Suppressor macrophage (primary cell): ENCODE data around the gene COL5A1.

Experiments
- DNase-seq, 4 experiments: peaks; one replicate each; pipeline ENCODE4 v3.0.0-alpha.2; 2020 to 2022

Gene COL5A1

DNA sequence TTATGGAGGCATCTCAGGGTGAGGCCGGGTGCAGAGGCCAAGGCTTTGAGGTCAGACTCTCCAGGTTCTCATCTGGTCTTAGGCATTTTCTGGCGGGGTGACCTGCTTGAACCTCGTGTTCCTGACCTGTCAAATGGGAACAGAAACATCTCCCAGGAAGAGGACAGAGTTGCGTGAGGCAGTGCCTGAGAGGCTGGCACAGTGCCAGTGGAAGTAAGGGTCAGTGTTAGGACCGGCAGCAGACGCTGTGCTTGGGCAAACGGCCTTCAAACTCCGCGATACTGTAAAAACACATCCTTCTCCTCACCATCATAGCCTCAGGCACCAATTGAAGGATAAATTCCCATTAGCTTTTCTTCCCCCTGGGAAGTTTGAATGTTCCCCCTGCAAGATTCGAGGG, 183.4 kb downstream of the COL5A1 start:
- no peak for DNase-seq

DNA sequence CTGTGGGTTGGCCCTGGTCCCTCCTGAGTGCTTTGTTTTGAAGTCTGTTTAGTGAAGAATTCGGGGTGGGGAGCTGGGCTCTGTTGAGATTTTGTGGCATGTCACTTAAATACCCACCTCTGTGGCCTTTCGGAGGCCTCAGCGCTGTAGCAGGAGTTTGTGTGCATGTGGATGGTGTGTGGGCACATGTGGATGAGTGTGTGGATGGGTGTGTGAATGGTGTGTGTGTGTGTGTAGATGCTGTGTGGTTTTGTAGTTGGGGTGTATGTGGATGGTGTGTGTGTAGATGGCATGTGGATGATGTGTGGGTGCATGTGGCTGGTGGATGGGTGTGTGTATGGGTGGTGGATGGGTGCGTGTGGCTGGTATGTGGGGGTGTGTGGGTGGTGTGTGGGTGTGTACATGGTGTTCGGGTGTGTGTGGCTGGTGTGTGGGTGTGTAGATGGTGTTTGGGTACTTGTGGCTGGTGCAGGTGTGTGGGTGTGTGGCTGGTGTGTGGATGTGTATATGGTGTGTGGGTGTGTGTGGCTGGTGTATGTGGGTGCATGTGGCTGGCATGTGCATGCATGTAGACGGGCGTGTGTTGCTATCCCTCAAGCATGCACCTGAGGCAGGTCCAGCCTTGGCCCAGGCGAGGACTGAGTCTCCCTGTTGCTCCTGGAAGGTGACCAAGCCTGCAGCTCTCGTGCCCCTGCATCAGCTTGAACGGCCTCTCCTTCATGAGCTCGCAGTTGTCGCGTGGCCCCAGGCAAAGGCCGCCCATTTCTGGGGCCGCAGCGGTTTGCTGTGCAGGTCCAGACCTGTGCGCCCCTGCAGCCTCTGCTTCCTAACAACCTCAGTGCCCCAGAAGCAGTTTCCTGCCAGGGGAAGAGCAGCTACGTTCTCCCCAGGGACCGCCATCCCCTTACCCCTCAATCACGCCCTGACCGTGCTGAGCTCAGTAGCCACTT, 185.0 kb downstream of the COL5A1 start:
- no peak for DNase-seq

DNA sequence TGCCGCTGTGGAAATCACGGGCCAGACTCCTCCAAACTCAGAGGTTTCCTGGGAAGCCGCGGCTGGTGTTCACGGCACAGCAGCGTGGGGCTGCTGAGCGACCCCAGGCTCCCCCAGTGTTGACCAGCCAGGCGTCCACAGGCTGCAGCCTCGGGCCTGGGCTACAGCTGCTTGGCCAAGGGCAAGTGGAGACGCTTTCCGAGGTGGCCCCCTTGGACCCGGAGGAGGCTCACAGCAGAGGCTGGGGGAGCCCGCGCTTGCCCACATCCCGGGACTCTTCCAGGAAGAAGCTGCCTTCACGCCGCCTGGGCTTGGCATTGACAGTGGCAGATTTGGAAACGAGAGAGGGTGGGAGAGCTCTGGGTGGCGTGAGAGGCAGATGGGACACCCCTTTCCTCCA, 186.0 kb downstream of the COL5A1 start:
- DNase-seq = no peak

DNA sequence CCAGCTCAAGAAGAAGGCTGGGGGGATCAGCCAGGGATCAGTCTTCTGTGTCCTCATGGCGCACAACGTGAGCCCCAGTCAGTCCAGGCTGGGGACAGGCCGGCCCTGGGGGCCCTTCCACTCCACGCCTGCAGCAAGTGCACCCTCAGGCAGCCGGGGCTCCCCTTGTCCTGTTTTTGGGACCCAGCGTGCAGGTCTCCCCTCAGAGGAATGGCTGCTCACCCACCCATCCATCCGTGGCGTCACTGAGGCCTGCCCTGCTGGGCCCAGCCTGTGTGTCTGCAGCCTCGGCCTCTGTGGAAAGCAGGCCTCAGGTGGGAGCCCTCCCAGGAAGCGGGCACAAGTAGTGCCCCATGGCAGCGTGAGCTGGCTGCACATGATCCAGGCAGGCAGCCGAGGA, 186.4 kb downstream of the COL5A1 start:
- DNase-seq = no peak

DNA sequence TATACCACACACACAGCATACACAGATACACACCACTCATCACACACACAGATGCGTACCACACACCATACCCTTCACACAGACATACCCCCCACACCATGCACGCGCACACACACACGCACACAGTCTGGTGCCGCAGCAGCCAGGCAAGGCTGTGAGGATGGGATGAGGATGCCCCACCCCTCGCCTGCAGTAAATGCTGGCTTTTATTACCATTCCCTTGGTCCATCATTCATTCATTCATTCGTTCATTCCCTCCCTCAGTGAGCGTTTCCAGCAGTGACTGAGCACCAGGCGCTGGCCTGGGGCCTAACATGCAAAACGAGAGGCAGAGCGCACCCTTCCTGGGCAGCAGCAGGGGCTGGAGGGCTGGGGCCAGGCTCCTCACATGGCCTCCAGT, 187.3 kb downstream of the COL5A1 start:
- DNase-seq = no peak

DNA sequence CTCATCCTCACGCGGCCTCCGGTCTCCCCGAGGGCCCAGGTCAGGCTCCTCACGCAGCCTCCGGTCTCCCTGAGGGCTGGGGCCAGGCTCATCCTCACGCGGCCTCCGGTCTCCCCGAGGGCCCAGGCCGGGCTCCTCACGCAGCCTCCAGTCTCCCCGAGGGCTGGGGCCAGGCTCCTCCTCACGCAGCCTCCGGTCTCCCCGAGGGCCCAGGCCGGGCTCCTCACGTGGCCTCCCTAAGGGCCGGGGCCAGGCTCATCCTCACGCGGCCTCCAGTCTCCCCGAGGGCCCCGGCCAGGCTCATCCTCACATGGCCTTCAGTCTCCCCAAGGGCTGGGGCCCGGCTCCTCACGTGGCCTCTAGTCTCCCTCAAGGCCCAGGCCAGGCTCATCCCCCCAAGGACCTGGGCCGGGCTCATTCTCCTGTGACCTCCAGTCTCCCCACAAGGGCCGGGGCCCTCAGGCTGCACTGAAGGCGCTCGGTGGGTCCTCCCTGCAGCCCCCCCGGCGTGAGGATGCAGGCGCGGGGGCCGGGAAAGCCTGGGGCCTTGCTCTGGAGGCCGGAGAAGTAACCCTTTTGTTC, 187.8 kb downstream of the COL5A1 start:
- DNase-seq = no peak

DNA sequence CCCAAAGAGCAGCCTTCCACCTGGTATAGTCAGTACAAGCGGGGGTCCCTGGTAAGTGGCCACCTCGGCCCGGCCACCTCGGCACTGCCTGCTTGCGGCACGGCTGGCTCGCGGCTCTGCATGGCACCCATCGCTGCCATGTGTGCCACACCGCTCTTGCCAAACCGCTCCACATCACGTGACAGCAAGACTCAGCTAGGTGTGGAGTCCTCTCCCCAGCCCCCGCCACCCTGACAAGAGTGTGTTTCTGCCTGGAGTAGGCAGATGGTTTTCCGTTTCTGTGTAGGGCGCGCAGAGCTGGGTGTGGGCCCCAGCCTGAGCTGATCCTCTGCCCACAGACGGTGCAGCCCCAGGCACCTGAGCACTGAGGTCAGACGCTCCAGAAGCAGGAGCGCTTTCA, 188.5 kb downstream of the COL5A1 start:
- DNase-seq = no peak

DNA sequence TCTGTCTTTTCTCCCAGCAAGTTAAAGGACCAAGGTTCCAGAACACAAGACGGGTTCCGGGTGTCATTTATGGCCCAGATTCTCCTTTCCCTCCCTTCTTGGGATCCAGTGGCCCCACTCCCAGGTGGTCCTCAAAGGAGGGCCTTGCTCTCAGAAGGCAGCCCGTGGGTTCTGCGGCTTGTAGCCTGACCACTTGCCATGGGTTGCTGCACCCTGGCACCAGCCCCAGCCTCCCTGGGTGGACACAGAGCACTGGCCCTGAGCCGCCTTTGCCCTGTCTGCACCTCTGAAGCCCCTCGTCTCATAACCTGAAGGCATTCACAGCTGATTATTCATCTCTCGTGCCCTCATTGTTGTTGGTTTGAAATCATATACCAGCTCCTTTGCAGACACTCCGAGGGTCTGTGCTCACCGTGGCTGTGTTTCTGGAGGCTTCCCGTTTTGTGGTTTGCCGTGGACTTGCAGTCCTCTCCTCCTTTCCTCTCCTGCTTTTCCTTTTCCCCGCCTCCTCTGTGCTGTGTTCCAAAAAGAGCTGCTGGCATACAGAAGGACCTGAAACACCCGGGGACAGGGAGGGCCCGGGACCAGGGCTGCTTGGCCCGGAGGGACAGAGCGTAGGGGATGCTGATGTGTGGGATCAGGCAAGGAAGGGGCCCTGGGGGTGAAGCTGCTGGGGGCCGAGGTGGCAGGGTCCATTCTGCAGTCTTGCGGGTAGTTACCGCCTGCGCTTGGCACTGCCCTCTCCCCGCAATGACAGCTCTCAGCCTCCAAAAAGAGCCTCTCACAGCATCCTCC, 189.5 kb downstream of the COL5A1 start:
- DNase-seq = no peak

DNA sequence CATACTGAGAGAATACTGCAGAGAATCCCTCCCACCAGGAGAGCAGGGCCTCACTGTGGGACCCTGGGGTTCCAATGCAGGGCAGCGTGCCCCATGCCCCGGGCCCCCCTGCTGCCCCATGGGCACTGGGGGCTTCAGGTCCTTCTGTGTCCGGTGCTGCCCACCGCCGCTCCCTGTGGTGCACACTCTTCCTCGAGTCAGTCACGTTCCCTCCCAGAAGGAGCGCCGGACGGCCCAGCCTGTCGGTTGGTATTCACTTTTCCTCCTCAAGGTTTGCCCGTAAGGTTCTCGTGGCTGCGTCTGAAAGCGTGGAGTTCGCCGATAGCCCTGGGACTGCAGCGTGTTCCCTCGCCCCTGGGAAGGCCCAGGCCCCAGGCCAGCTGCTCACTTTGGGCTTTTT, 190.9 kb downstream of the COL5A1 start:
- DNase-seq = no peak

DNA sequence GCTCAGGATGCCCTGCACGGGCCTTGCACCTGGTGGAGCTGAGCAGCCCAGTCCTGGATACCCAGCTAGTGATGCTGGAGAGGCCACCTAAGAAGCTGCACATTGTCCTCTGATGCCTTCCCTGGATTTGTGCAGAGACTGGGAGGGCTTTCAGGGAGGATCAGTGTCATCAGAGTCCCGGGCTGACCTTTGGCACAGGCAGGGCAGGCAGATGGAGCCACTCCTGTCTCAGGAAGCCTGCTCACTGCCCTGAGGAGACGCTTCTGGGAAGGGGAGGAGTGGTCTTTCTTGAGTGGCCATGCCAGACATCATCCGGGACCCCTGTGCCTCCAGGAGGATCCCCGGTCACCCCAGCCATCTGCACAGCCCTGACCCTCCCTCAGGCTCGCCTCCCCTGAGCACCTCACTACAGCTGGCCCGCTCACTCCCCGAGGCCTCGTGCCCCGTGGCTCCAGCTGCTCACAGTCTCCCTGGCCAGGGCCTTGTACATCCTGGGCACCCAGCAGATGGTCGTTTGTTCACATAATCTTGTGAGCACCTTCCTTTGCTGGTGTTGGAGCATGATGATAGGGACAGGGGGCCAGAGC, 191.8 kb downstream of the COL5A1 start:
- DNase-seq = no peak

DNA sequence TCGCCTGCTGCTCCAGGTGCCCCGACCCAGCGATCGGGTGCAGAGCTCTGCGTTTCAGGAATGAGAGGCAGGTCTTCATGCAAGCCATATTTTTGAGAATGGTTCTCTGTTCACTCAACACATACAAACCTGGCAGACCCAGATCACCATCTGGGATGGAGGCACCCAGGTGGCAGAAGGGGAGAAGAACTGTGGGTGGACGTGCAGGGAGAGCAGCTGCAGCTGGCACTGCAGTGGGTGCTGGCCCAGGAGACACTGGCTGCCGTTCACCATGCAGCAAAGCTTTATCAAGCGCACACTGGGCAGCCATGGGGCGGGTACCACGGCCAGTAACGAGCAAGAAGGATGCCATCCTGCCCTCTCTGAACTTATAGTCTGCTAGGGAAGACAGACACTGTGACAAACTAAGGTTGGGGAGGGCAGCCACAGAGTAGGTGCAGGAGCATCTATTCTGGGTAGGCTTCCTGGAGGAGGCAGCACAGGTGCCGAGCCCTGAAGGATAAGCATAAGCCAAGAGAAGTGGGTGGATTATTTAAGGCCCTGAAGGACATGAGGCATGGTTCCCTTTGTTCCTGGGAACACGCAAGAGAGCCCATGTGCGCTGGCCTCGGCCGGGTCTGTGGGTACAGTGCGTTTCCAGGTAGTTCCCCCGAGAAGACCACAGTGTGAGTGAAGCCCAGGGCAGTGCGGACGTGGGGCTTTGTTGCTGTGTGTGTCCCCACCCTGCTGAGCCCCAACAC, 192.8 kb downstream of the COL5A1 start:
- DNase-seq = no peak

DNA sequence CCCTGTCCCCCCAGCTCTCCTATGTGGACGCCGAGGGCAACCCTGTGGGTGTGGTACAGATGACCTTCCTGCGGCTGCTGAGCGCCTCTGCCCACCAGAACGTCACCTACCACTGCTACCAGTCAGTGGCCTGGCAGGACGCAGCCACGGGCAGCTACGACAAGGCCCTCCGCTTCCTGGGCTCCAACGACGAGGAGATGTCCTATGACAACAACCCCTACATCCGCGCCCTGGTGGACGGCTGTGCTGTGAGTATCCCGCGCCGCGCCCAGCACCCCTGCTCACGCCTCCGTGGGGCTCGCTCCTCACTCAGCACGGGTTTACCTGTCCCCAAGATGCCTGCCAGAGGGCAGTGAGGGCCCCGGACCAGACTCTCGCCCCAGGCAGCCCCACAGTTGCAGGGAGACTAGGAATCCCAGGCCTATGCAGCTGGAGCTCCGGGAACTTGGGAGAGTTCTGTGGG, 193.4 kb downstream of the COL5A1 start:
- DNase-seq = no peak

DNA sequence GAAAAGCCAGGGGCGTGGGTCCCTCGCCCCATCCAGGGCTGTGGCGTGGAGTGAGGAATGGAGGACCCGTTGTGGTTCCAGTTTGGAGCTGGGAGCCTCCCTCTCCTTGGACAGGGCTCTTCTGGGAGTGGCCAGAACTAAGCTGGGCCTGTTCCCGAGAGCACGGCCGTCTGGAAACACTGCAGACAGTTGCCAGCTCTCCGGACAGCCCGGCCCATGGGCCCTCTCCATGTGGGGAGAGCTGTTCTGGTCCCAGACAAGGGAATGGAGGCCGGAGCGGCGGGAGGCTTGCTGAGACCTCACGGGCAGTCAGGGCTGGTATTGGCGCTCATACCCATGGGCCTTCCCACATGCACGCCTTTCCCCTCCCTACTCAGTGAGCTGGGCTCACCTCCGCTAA, 193.8 kb downstream of the COL5A1 start:
- no peak for DNase-seq

DNA sequence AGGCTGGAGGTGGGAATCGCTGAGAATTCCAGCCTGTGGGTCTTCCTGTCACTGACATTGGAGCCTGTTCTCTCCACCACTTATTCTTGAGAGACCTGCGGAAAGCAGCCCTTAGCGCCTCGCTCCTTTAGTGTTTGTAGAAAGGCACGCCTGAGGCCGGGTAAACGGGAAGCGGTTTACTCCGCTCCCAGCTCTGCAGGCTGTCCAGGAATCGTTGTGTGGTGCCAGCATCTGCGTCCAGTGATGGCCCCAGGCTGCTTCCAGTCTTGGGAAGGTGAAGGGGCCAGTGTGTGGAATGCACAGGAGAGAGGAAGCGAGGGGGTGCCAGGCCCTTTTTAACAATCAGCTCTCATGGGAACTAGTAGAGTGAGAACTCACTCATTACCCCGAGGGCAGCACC, 194.4 kb downstream of the COL5A1 start:
- no peak for DNase-seq

DNA sequence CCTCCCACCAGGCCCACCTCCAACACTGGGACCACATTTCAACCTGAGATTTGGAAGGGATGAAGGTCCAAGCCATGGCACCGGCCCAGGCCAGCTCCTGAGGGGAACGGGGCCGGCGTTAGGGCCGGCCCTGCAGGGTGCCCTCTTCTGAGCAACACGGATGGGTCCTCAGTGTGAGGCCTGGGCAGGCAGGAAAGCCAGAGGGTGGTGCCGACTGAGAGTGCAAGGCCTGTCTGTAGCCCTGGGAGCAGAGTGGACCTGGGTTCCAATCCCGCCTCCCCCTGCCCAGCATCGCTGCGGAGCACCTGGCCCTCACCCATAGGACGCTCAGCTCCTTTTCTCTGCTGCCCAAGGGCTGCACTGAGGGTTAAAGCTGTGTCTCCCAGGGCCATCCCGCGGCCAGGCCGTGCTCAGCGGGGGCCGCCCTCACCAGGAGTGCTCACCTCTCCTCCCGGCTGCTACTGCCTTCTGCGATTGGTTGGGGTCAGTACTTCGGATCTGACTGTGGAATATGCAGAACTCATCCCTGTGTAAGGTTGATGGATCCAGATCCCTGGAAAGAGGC, 194.9 kb downstream of the COL5A1 start:
- DNase-seq = no peak

DNA sequence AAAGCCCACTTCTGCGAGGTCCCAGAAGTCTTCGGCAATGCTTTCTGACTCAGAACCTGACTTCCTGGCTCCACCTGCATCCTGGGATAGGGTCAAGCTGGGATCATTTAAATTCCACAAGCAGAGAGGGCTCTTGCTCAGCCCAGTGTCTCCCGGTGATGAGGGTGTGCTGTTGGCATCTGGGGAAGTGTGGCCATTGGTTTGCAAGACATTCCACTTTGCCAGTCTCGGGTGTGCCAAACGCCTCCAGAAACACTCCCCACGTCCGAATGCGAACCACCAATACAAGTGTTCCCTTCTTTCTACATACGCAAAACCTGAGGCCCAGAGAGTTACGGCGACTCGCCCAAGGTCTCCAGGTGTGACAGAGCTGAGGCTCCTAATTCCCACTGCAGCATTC, 195.9 kb downstream of the COL5A1 start:
- DNase-seq = no peak

DNA sequence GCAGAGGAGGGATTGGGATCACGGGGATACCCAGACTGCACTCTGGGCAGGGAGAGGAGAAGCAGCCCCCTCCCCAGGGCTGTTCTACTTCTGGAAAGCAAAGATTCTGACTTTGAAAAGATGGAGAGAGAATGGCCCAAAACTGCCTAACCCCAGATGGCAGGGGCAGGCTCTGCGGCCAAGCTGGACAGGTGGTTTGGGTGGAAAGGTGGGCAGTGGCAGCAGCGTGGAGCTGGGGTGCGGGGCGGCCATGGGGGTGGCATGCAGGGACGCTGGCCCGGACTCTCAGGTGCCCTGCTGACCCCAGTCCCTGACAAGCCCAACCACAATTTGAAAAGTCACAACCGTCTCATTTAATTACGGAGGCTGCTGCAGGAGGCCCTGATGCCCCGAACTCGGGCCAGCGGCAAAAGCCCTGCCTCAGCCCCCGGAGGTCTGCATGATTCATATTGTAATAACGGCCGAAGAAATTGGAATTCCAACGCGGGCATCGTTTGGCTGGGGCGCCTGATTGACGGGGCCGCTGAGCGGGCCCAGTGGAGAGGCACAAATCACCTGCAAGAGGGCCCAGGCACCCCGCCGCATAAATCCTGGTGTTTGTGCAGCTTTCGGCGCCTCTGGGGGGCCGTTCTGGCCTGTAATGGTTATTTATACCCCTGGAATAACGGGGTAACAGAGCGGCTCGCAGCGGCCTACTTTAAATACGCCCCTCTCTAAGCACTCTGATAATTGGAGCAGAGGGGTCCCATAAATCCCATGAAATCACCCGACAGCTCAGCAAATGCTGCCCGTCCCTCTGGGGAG, 197.2 kb downstream of the COL5A1 start:
- DNase-seq = no peak

DNA sequence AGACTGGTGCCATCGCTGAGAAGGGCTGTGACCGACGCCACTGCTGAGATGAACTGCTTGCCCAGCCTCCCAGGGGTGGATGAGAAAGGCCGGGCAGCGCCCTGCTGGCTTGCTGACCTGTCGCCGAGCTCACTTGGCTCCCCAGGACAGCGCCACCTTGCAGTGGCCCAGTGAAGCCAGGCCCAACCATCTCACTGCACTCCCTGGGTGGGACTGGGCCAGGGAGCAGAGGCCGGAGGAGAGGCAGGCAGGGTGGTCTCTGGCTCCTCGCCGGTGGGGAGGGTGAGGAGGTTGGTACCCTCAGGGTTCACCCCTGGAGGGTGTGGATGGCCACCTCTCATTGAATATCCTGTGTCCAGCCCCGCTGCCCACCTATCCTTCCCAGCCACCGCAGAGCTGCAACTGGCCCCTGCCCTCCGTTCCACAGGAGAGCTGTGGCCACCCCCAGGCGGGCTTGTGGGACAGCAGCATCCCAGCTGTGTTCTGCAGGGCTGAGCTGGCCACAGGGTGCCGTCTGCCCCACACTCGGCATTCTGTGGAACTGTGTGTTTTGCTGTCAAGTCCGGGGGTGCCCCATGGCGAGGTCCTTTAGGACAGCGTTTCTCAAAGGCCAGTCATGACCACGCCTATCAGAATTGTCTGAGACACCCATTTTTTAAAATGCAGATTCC, 198.0 kb downstream of the COL5A1 start:
- DNase-seq = peak in 1 of 4 experiments; percentile 10

DNA sequence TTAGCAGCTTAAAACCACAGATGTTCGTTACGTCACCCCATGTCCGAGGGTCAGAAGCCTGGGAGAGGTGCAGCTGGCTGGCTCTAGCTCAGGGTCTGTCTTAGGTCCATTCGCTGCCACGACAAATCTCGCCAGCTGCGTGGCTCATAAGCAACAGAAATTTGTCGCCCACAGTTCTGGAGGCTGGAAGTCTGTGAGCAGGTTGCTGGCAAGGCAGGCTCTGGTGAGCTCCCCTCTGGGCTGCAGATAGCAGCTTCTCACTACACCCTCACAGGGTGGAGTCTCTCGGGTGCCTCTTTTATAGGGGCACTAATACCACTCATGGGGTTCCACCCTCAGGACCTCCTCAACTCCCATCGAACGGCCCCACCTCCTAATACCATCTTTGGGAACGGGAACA, 198.9 kb downstream of the COL5A1 start:
- DNase-seq = no peak

DNA sequence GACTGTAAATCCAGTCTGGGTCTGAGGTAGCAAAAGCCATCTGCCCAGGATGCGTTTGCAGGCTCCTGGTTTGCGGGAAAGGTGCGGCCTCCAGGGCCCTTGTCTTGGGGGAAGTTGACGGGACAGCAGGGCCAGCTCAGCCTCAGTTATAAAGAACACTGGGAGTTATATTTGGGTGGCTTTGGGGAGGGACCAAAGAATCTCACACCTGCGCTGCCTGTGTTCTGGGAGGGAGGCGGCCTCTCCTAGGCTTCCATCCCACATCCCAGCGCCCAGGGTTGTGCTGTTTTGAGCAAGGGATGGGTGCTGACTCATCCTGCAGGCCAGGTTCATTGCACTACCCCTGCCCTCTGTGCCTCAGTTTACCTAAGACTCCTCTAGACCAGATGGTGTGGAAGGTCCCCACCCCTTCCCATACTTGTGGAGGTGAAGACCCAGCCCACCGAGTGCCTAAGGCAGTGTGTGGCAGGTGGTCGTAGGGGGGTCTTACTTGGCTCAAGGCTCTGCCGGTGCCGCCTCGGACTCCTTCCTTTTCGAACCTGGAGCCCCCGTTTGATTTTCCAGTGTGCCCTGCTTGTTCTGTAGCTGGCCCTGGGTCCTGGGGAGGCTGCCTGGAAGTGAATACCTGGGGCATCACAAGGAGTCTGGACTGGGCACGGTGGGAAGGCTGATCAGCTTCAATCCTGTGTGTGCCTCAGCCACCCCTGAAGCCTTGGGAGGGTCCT, 199.7 kb downstream of the COL5A1 start:
- DNase-seq = no peak
